Measurements from ENCODE around the gene STAMBP.
"Not testable (repeated sequence)": the region's sequence is repeated elsewhere in the genome, so short reads cannot be mapped to it uniquely, and the experiment has no call there.

The STAMBP gene

DNA sequence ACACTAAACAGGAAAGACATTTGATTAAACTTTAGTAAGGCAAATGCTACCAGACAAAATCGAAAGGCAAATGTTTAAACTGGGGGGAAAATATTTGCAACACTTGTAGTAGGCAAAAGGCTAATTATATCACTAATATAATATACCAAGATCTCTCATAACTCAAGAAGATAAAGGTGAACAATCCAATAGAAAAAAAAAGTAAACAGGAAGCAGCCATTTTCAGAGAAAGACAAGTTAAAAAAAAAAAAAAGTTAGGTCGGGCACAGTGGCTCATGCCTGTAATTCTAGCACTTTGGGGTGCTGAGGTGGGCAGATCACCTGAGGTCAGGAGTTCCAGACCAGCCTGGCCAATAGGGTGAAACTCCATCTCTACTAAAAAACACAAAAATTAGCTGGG lies 59.6 kb downstream of the STAMBP start:
- DNase-seq: no peak

DNA sequence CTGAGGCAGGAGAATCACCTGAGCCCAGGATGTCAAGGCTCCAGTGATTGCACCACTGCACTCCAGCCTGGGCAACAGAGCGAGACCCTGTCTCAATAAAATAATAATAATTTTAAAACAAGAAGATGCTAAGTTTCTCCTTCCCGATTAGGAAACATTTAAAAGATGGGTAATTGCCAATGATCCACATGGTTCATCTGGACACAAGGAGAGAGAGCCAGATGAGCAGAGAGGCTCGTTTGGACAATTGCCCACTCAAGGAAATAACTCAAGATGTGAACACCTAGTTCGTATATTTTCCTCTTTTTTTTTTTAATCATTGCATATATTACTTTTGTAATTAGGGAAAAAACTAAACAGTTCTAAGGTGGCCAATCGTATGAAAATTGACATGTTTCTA lies 60.4 kb downstream of the STAMBP start:
- DNase-seq: no peak

DNA sequence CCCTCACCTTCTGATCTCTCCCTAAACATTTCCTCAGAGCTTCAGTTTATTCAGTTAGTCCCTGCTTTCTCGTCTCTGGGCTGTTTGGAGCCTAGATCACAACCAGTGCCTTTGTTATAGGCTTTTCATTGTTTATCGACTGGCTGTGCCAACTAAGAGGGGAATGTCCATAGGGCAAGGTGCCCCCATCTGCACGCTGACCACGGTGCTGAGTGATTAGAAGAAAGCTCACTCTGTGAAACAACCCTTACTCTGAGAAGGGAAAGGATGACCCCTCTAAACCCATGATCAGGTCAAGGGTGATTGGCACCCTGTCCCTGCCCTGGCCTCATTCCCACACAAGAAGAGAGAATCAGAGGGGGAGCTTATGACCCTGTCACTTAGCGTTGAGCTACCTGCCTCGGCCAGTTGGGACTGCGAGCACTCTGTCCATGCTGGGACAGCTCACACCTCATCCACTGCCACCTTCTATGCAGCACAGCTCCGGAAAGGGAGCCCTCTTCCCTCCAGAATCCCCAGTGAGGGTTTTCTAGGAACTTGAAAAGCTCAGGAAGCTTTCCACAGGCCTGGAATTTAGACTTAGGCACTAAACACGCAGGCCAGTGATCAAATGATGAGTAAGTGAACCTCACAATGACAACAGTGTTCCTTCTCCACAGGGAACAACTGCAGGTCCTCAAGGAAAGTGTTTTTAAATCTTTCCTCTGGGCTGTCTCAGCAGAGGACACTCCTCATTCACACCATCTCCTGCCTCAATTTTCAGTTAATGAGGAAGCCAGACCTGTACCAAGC lies 61.7 kb downstream of the STAMBP start:
- no peak for DNase-seq

DNA sequence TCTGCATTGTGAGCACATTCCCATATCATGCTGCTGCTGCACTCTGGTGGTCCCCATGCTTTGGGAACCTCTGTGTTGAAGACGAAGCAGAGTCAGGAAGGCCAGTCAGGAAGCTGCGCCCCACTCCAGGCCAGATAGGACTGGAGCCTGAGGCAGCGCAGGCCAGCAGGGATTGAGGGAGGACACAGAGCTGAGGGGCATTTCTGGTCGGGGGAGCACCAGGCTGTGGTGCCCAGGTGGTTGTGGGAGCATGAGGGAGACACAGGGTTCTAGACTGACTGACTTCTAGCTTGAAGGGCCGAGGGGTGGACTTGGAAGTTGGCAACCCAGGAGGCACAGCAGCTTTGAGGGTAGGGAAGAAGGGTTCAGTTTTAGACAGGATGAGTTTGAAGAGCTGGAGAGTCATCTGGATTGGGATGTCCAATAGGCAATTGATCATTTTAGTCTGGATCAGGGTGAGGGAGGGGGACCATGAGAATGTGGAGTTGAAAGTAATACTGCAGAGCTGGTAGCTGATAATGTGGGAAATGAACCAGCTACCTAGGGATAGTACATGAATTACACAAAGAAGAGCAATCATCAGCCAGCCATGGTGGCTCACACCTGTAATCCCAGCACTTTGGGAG lies 62.6 kb downstream of the STAMBP start:
- no peak for DNase-seq

DNA sequence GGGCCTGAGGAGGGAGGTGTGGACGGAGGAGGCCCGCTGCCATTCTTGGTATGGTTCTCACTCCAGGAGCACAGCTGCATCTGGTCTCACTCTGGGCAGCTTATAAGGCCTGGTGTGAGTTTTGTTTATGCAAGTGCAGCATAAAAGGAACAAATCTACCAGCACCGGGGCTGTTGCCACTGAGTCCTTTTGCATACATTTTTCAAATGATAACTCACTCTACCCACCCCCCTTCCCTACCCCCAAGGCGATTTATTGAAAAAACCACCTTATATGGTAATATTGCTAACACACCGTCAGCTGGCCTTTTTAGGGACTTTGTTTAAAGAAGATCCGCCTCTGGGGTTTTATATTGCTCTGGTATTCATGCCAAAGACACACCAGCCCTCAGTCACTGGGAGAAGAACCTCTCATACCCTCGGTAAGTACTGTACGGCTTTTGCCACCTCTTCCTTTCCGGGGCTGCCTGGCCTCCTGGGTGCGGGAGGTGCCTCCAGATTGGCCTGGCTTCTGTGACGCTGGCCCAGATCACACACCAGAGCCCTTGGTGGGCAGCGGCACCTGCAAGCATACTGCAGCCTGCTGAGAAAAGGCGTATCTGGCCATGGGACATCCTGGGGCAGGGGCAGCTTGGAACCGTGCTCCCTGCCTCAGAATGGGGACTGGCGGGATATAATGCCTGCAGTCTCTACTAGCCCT lies 64.0 kb downstream of the STAMBP start, which contains the start of gene ACTG2:
Gene ACTG2, plus strand, starts transcription at position 378 of the 699 bp plus-strand sequence. CDS start 8,304 bp downstream, outside the sequence.
- DNase-seq: no peak

DNA sequence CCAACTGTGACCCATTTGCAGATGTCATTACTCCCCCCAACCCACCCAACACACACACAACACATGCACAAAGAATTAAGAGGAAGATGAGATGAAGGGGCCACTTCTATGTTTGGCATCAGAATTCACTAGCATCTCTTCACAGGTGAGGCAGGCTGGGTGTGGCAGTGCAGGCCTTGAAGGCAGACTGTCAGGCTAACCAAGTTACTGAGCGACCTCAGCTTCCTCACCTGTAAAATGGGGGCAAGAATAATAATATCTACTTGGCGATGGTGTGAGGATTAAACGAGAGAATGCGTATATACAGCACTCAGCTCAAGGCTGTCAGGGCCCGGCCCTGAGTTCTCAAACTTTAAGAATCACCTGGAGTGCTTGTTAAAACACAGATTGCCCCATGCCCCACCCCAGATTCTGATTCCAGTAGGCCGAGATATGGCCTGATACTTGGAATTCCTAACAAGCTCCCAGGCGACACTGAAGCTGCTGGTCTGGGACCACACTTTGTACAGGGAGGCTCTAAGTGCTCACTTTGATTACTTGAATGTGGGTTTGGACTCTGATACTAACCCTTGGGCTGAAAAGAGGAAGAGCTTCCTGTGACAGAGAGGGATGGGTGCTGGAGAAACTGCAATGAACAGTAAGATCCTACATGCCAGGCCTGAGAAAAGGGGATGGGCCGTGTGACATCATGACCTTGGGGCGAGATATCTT lies 65.2 kb downstream of the STAMBP start:
- DNase-seq: no peak

DNA sequence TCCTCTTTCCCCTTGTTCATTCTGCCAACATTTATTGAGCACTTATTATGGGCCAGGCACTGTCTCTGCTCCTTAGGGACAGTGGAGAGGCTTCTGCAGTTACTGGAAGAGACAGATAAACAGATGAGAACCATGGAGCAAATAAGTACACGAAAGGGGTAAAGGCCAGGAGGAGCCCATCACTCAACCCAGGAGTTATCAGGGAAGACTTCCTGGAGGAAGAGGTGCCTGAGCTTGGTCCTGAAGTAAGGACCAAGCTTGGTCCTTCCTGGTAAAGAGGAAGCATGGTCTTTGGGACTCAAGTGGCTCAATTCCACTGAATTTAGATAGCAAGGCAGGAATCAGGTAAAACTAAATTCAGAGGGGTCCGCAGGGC lies 65.7 kb downstream of the STAMBP start:
- DNase-seq: no peak

DNA sequence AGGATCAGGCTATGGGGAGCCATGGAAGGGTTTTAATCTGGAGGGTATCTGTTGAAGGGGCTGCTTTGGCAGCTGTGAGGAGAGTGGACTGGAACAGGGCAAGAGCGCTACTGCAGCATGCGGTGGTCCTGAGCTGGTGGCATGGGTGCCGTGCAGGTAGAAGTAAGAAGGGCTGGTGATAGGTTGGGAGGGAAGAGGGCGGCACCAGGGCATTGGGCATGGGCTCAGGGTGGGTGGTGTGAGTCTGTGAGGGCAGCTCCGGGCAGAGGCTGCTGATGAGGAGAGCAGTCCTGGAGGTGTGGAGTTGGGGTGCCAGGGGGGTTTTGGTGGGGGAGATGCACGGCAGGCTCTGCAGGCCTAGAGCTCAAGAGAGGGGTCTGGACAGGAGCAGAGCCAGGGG lies 66.1 kb downstream of the STAMBP start:
- no peak for DNase-seq

DNA sequence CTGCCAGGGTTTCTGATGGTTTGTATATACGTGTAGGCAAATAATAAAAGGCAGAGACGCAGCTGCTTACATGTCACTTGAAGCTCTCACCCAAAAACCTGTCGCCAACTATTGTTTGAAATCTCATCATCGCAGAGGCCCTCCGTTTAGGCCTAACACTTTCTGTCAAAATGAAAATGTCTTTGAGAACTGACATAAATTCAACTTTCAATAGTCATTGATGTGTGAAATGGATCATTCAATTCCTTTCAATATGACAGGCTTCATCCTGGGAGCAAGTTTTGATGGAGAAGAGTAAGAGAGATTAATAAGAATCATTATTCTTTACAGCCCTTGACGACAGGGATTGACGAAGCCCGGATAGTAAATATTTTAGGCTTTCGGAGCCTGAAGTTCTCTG lies 66.7 kb downstream of the STAMBP start:
- no peak for DNase-seq

DNA sequence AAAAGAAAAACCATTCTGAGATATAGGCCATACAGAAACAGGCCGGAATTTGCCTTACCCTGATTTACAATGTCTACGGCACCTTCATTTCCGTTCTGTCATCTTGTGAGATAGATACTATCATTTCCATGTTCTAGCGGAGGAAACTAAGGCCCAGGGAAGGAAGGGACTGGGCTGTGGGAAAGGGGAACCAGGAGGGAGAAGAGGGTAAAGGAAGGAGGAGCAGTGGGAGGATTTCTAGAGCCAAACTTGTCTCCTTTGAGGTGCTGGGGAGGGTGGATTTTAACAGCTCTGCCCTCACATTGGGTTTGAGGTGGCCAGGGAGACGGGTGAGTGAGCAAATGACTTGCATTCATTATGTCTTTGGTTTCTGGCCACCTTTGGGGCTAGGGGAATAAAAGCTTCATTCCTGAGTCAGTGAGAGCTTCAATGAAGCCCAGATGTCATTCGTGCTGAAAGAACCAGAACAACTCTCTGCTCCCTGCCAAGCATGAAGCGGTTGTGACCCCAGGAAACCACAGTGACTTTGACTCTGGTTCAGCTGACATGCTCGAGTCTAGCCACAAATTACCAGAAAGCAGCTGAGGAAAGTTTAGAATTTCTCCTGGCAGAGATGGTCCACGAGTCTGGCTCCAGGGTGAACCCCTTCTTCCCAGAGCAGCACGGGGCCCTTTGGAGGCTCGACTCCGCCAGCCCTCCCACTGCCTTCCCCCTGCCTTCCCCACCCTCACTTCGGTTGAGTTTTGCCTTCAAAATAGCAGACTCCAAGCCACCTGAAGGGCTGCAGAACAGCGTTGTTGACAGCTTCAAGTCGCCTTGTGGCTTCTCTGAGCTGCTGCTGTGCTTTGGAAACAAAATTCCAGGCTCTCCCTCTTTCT lies 67.8 kb downstream of the STAMBP start:
- DNase-seq: no peak

DNA sequence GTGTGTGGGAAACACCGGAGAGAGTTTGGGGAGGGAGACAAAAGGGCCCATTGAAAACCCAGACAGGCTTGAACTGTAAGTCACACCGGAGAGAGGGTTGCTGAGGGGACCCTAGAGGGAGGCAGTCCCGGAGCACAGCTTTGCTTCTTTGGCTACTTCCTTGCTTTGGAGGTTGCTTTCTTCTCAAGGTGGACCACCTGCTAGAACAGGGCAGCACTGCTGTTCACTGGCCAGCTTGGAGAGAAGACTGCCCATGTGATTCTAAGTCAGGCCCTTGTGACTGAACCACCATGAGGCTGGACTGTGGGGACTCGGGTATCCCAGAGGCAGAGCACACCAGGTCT lies 68.5 kb downstream of the STAMBP start:
- DNase-seq: no peak

DNA sequence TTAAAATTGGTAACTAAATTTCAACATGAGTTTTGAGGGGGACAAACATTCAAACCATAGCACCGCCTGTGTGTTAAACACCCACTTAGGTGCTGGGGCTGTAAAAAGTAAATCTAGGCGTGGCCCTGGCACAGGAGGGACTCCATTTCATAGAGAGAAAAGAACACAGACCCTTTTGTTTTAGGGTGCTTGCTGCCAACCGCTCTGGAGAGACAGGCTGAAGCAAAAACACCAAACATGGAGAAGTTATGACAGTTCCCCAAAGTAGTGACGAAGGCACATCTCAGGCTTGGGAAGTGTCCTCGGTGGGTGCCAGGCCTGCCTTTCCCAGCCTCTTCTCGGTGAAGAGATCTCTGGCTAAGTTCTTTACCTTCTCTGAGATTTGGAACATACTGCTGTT lies 69.2 kb downstream of the STAMBP start:
- peak; percentile 29 for DNase-seq

DNA sequence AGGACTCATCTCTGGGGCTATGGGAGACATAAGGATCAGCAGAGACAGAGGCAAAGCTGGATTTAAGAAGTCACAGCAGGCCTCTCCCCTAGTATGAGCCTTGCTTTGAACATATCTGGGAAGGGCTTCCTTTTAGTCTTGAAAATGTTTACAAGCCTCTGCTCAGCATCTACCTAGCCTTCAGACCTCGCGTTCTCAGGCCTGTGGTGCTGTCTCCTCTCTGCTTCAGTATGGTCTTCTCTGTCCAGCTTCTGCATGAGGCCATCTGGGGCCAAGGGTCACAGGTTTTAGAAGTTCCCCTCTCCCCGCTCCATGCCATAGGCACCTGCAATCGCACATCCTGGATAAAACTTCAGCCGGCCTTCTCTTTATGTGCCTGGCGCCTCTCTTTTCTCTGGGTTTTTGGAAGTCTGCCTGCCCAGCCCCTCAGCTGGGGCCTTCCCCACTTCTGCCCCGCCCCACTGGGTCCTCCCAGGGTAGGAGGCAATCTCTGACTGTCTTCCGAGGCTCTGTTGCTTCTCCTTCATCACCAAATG lies 71.1 kb downstream of the STAMBP start:
- DNase-seq: no peak

DNA sequence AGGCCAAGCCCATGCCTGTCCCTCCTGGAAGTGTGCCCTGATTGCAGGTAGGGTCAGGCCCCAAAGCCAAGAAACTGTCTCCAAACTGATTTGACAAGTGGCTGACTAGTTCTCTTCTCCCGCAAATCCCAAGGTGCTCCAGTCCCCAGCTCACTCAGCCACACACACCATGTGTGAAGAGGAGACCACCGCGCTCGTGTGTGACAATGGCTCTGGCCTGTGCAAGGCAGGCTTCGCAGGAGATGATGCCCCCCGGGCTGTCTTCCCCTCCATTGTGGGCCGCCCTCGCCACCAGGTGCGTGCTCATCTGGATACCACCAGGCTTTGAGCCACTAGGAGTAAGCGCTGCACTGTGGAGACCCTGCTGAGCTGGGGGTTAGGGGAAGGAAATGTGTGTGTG lies 72.4 kb downstream of the STAMBP start:
- DNase-seq: no peak

DNA sequence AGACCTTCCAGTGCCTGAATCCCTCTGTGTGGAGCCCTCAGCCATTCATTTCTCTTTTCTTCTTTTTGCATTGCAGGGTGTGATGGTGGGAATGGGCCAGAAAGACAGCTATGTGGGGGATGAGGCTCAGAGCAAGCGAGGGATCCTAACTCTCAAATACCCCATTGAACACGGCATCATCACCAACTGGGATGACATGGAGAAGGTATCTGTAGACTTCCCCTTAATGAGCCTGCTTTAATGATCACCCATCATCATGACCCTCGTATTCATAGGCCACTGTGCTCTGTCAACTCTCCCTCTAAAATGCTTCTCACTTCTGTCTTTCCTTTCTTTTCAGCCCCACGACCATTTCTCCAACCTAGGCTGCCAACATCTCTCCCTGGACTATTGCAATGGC lies 73.5 kb downstream of the STAMBP start:
- no peak for DNase-seq

DNA sequence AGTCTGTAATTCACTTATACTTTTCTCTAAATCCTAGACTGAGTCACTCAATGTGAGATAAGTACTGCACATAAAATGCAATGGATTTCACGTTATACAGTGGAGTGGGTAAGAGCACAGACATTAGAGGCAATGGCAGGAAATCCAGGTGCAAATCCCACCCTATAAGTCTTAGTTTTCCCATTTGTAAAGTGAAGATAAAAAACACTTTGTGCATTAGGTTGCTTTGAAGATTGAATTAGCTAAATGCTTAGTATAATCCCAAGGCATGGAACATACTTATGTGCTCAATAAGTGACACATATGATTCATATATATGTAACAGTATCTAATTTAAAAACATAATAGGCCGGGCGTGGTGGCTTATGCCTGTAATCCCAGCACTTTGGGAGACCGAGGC lies 74.6 kb downstream of the STAMBP start:
- no peak for DNase-seq

DNA sequence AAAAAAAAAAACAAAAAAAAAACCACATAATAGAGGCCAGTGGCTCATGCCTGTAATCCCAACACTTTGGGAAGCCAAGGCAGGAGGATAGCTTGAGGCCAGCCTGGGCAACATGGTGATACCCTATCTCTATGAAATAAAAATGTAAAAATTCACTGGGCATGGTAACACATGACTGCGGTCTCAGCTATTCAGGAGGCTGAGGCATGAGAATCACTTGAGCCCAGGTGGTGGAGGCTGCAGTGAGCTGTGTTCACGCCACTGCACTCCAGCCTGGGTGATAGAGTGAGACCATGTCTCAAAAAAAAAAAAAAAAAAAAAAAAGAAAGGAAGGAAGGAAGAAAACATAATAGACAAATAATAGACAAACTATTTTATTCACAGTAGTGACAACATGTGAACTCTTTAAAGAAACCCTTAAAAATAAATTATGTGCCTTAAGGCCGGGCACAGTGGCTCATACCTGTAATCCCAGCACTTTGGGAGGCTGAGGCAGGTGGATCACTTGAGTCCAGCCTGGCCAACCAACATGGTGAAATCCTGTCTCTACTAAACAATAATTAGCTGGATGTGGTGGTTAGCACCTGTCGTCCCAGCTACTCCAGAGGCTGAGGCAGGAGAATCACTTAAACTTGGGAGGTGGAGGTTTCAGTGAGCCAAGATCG lies 75.3 kb downstream of the STAMBP start:
- not testable (repeated sequence) for DNase-seq

DNA sequence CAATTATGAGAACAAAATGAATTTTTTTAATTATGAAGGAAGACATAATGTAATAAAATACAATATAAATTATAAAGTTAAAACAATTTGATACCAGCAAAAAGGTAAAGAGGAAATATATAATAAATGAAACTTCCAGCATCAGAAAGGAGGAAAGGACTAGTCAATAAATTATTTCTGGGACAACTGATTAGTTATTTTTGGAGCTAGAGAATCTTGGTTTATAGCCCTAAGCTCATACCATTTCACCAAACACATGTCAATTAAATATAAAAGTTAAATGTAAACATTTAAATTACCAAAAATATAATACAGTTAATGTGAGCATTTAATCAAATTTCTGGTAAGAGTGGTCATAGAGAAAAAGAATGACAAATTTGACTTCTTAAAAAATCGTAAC lies 76.2 kb downstream of the STAMBP start:
- DNase-seq: no peak

DNA sequence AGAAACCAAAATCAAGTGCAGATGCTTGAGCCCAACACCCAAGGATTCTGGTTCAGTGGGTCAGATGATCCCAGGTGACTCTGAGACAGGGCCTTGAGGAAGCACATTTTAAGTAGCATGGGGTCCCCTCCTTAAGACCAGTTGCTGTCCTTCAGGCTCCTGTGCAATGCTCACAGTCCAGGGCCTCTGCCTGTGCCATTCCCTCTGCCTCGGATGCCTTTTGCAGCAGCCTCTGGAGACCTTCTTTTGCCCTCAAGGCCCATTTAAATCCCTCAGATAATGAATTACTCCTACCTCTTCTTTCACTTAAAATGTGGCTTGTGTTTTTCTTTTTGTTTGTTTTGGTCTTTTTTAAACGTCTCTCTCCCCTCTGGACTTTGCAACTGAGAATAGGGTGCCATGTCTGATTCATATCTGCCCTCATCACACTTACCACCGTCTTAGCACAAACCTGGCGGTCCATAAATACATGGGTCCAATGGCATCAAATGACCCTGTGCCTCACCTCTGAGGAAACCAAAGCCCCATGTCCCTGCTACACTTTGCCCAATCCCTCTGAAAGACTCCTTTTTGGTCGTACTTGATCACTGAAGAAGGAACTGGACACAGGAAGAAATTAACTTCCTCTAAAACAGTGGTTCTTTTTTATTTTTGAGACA lies 78.2 kb downstream of the STAMBP start:
- no peak for DNase-seq

DNA sequence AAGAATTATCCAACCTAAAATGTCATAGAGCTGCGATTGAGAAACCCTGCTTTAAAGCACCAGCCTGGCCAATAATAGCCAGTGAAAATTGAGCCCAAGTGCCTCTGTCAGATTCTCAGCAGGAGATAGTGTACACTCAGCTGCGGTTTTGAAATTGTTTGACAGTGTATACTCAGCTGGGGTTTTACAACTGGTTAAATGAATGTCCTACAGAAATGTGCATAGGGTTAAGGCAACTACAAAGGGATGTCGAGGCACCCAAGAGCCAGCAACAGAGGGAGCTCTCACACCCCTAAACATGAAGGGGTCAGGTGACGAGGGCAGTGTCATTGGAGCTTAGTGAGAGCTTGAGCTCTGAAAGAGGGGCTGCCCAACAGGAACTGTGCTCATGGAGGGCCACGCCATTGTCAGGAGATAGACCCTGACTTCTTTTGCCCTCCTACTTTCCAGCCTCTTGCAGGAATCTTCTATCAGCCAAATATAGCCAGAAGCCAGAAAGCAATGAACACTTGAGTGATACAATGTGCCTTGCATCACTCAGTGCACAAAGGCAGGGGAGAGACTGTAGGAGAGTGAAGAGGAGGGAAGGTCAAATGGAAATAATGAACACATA lies 79.2 kb downstream of the STAMBP start:
- DNase-seq: peak; percentile 88
